ENCODE results near the gene FLACC1.

Gene FLACC1

DNA sequence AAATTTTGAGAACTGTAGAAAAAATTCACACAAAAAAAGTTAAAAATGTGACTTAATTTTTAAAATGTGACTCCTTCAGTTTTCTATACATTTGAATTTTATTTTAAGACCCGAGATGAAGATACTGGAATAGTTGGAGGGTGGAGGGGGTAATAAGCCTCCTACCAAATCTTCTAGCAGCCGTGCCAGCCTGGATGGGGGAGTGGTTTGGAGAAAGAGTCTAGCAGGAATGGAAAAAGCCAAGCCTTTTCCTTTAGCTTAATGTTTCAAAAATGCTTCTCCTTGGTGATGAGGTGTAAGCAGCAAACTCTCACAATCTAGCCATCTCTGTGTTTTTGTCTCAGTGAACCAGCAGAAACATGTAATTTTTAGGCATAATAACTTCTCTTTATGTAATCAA is 82.1 kb downstream of the FLACC1 start:
- Histone ChIP-seq H3K18ac (ENCODE audit: low read depth in 1 of 2, low read length in 2 of 2) (no peak overlapping the region), H3K36me3 (ENCODE audit: control insufficient read depth in 1 of 2, insufficient read depth in 2 of 2, low read depth in 1 of 2, low read length in 2 of 2) (peaks cover 20 to 84% of the 10 kb centered on the region in 2 experiments), H2BK12ac (ENCODE audit: low read length in 2 of 2) (no peak overlapping the region), H3K9ac (ENCODE audit: low read length) (no peak overlapping the region), H2BK120ac (ENCODE audit: low read depth, low read length) (no peak overlapping the region), H2AK5ac (ENCODE audit: low read length, severe bottlenecking) (no peak overlapping the region), H4K91ac (ENCODE audit: low read length) (no peak overlapping the region), H3K14ac (ENCODE audit: low read length in 2 of 2) (no peak overlapping the region), H3K4me1 (ENCODE audit: control insufficient read depth, insufficient read depth, low read depth, low read length) (no peaks in the 10 kb centered on the region), H3K79me1 (replicated peaks; ENCODE audit: low read length, poor library complexity, severe bottlenecking) (peaks cover 7% of the 10 kb centered on the region), H3K23ac (ENCODE audit: low read length in 2 of 2) (no peak overlapping the region), H3K4me2 (ENCODE audit: low read length, poor library complexity, severe bottlenecking) (no peak overlapping the region), H3K4ac (ENCODE audit: low read depth in 1 of 2, low read length in 2 of 2) (no peak overlapping the region), H2BK15ac (ENCODE audit: low read depth, poor library complexity, severe bottlenecking) (no peak overlapping the region), H3K9me3 (ENCODE audit: control insufficient read depth, low read length) (no peaks in the 10 kb centered on the region), H2AFZ (ENCODE audit: low read depth, low read length) (no peak overlapping the region), H4K8ac (ENCODE audit: low read length) (no peak overlapping the region), H3K27me3 (ENCODE audit: control insufficient read depth in 1 of 2, insufficient read depth in 1 of 2, low read length in 2 of 2) (no peaks in the 10 kb centered on the region), H3K4me3 (ENCODE audit: insufficient read depth in 1 of 2, low read depth in 1 of 2, low read length in 2 of 2) (no peak overlapping the region), H3K27ac (ENCODE audit: low read length, poor library complexity, severe bottlenecking) (no peak overlapping the region), H2BK5ac (ENCODE audit: low read depth, low read length, poor library complexity, severe bottlenecking) (no peak overlapping the region)
- 96% methylated on average over 2 of the region's 2 CpGs for WGBS
- DNase-seq, result no peak

DNA sequence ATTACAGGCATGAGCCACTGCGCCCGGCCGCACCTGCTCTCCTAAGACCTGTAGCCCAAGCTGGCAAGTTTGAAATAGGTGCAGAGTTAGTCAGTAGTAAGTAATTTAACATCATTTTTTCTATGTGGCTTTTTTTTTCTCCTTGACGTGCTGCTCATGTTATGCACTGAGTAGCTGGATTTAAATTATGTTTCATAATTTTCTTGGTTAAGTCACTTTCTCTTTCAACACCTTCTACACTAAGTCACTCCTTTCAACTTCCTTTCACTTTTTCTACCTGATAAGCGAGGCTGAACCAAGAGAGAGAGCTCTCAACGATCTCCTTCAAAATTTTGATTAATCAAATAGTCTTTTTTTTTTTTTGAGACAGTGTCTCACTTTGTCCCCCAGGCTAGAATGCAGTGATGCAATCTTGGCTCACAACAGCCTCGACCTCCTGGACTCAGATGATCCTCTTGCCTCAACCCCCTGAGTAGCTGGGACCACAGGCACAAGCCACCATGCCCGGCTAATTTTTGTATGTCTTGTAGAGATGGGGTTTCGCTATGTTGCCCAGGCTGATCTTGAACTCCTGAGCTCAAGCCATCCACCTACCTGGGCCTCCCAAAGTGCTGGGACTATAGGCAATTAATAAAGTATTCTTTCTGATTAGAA is 83.7 kb downstream of the FLACC1 start:
- WGBS, result 93% methylated on average over 8 of the region's 9 CpGs

DNA sequence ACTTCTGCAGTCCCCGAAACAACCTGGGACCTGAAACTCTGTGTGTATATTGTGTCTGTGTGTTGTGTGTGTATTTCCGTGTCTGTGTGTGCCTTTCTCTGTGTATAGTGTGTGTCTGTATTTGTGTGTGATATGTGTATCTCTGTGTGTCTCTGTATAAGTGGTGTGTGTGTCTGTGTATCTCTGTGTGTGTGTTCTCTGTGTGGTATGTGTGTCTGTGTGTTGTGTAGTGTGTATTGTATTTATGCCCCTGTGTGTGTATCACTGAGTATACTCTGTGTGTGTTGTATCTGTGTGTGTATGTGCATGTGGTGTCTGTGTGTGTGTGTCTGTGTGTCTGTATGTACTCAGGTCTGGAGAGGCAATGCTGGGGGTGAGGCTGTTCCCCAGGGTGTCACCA is 85.2 kb downstream of the FLACC1 start:
- Histone ChIP-seq H4K8ac (ENCODE audit: low read length) (no peak overlapping the region), H2BK5ac (ENCODE audit: low read depth, low read length, poor library complexity, severe bottlenecking) (no peak overlapping the region), H2BK12ac (ENCODE audit: low read length in 2 of 2) (no peak overlapping the region), H3K4me2 (ENCODE audit: low read length, poor library complexity, severe bottlenecking) (no peak overlapping the region), H3K18ac (ENCODE audit: low read depth in 1 of 2, low read length in 2 of 2) (no peak overlapping the region), H3K36me3 (ENCODE audit: control insufficient read depth in 1 of 2, insufficient read depth in 2 of 2, low read depth in 1 of 2, low read length in 2 of 2) (peaks cover 27 to 92% of the 10 kb centered on the region in 2 experiments), H3K27me3 (ENCODE audit: control insufficient read depth in 1 of 2, insufficient read depth in 1 of 2, low read length in 2 of 2) (no peaks in the 10 kb centered on the region), H3K4me1 (ENCODE audit: control insufficient read depth, insufficient read depth, low read depth, low read length) (no peaks in the 10 kb centered on the region), H3K4me3 (ENCODE audit: insufficient read depth in 1 of 2, low read depth in 1 of 2, low read length in 2 of 2) (no peak overlapping the region), H2BK120ac (ENCODE audit: low read depth, low read length) (no peak overlapping the region), H3K4ac (ENCODE audit: low read depth in 1 of 2, low read length in 2 of 2) (no peak overlapping the region), H3K9ac (ENCODE audit: low read length) (no peak overlapping the region), H3K23ac (ENCODE audit: low read length in 2 of 2) (peak overlapping the region in 1 of 2 experiments; percentile 2), H2BK15ac (ENCODE audit: low read depth, poor library complexity, severe bottlenecking) (no peak overlapping the region), H3K27ac (ENCODE audit: low read length, poor library complexity, severe bottlenecking) (no peak overlapping the region), H2AK5ac (ENCODE audit: low read length, severe bottlenecking) (no peak overlapping the region), H4K91ac (ENCODE audit: low read length) (no peak overlapping the region), H3K9me3 (ENCODE audit: control insufficient read depth, low read length) (no peaks in the 10 kb centered on the region), H2AFZ (ENCODE audit: low read depth, low read length) (no peak overlapping the region), H3K14ac (ENCODE audit: low read length in 2 of 2) (no peak overlapping the region), H3K79me1 (replicated peaks; ENCODE audit: low read length, poor library complexity, severe bottlenecking) (peaks cover 21% of the 10 kb centered on the region)
- no peak for DNase-seq
- WGBS, result 94% methylated on average over 2 of the region's 2 CpGs

More for the DNA sequence above, 83.7 kb downstream of the FLACC1 start:
- Histone ChIP-seq H2AK5ac (ENCODE audit: low read length, severe bottlenecking) (no peak overlapping the region), H3K23ac (ENCODE audit: low read length in 2 of 2) (no peak overlapping the region), H3K9me3 (ENCODE audit: control insufficient read depth, low read length) (no peaks in the 10 kb centered on the region), H3K27me3 (ENCODE audit: control insufficient read depth in 1 of 2, insufficient read depth in 1 of 2, low read length in 2 of 2) (no peaks in the 10 kb centered on the region), H3K18ac (ENCODE audit: low read depth in 1 of 2, low read length in 2 of 2) (no peak overlapping the region), H3K79me1 (replicated peaks; ENCODE audit: low read length, poor library complexity, severe bottlenecking) (peaks cover 14% of the 10 kb centered on the region), H4K8ac (ENCODE audit: low read length) (no peak overlapping the region), H3K4me1 (ENCODE audit: control insufficient read depth, insufficient read depth, low read depth, low read length) (no peaks in the 10 kb centered on the region), H2BK12ac (ENCODE audit: low read length in 2 of 2) (no peak overlapping the region), H4K91ac (ENCODE audit: low read length) (no peak overlapping the region), H3K36me3 (ENCODE audit: control insufficient read depth in 1 of 2, insufficient read depth in 2 of 2, low read depth in 1 of 2, low read length in 2 of 2) (peaks cover 24 to 87% of the 10 kb centered on the region in 2 experiments), H3K4ac (ENCODE audit: low read depth in 1 of 2, low read length in 2 of 2) (no peak overlapping the region), H3K4me3 (ENCODE audit: insufficient read depth in 1 of 2, low read depth in 1 of 2, low read length in 2 of 2) (no peak overlapping the region), H2AFZ (ENCODE audit: low read depth, low read length) (no peak overlapping the region), H2BK5ac (ENCODE audit: low read depth, low read length, poor library complexity, severe bottlenecking) (no peak overlapping the region), H3K14ac (ENCODE audit: low read length in 2 of 2) (no peak overlapping the region), H3K4me2 (ENCODE audit: low read length, poor library complexity, severe bottlenecking) (no peak overlapping the region), H2BK15ac (ENCODE audit: low read depth, poor library complexity, severe bottlenecking) (no peak overlapping the region), H2BK120ac (ENCODE audit: low read depth, low read length) (no peak overlapping the region), H3K27ac (ENCODE audit: low read length, poor library complexity, severe bottlenecking) (no peak overlapping the region), H3K9ac (ENCODE audit: low read length) (no peak overlapping the region)
- DNase-seq, result no peak

DNA sequence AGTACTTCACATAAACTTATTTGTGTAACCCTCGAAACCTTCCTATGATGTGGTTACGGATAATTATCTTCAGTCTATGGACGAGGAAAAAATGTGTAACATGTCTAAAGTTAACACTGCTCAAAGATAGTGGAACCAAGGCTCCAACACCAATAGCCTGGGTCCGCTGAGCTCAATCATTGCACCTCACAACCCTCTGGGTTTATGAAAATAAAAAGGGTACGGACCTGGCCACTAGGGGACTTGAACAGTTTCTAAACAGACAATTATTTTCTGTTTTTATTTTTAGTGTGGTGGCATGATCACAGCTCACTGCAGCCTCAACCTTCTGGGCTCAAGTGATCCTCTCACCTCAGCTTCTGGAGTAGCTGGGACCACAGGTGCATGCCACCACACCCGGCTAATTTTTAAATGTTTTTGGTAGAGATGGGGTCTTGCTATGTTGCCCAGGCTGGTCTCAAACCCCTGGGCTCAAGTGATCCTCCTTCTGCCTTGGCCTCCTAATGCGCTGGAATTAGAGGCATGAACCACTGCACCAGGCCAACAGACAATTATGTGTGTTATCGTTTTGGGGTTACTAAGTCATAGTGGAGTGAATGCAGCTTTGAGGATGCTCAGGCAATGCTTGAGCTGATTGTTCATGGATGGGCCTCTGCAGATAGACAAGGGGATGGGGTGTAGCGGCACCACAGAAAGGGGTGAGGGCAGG is 86.7 kb downstream of the FLACC1 start:
- Histone ChIP-seq H3K23ac (ENCODE audit: low read length in 2 of 2) (no peak overlapping the region), H3K4me1 (ENCODE audit: control insufficient read depth, insufficient read depth, low read depth, low read length) (no peaks in the 10 kb centered on the region)
- 95% methylated on average over 8 of the region's 9 CpGs for WGBS

More for the DNA sequence above, 86.7 kb downstream of the FLACC1 start:
- Histone ChIP-seq H3K79me1 (replicated peaks; ENCODE audit: low read length, poor library complexity, severe bottlenecking) (peaks cover 30% of the 10 kb centered on the region), H3K36me3 (ENCODE audit: control insufficient read depth in 1 of 2, insufficient read depth in 2 of 2, low read depth in 1 of 2, low read length in 2 of 2) (peaks cover 24 to 82% of the 10 kb centered on the region in 2 experiments), H3K4ac (ENCODE audit: low read depth in 1 of 2, low read length in 2 of 2) (no peak overlapping the region), H4K91ac (ENCODE audit: low read length) (no peak overlapping the region), H2BK12ac (ENCODE audit: low read length in 2 of 2) (no peak overlapping the region), H3K18ac (ENCODE audit: low read depth in 1 of 2, low read length in 2 of 2) (no peak overlapping the region), H3K4me3 (ENCODE audit: insufficient read depth in 1 of 2, low read depth in 1 of 2, low read length in 2 of 2) (no peak overlapping the region), H4K8ac (ENCODE audit: low read length) (no peak overlapping the region), H3K4me2 (ENCODE audit: low read length, poor library complexity, severe bottlenecking) (no peak overlapping the region), H2BK120ac (ENCODE audit: low read depth, low read length) (no peak overlapping the region), H2BK15ac (ENCODE audit: low read depth, poor library complexity, severe bottlenecking) (no peak overlapping the region), H2BK5ac (ENCODE audit: low read depth, low read length, poor library complexity, severe bottlenecking) (no peak overlapping the region), H3K14ac (ENCODE audit: low read length in 2 of 2) (no peak overlapping the region), H3K9ac (ENCODE audit: low read length) (no peak overlapping the region), H2AK5ac (ENCODE audit: low read length, severe bottlenecking) (no peak overlapping the region), H3K9me3 (ENCODE audit: control insufficient read depth, low read length) (no peaks in the 10 kb centered on the region), H3K27ac (ENCODE audit: low read length, poor library complexity, severe bottlenecking) (no peak overlapping the region), H3K27me3 (ENCODE audit: control insufficient read depth in 1 of 2, insufficient read depth in 1 of 2, low read length in 2 of 2) (no peaks in the 10 kb centered on the region), H2AFZ (ENCODE audit: low read depth, low read length) (no peak overlapping the region)
- DNase-seq, result no peak

Data from mesenchymal stem cell (in vitro differentiated cells and primary cell).